ENCODE measurements around the gene HAPLN2. TPM values are rescaled to one million over a fixed set of nuclear protein-coding genes. Genes with fewer than 3 reads are reported as not detected.

HAPLN2 gene
- total and polyA plus RNA-seq, 2 of the 4 experiments (the other 2 are of a cell fraction): not detected

GRCh38 chr1:156660752-156661112, 41.5 kb downstream of the HAPLN2 start (continued):
- TF ChIP-seq CTCF (conservative IDR thresholded peaks at IDR 0.05; ENCODE audit: low read depth, low read length) (no peak), RFX5 (IDR thresholded peaks at IDR 0.05; ENCODE audit: low read depth, low read length) (no peak)

Measured in IMR-90 (cell line).